ENCODE results near the gene C9orf57.

- TF ChIP-seq, protein P1, sequence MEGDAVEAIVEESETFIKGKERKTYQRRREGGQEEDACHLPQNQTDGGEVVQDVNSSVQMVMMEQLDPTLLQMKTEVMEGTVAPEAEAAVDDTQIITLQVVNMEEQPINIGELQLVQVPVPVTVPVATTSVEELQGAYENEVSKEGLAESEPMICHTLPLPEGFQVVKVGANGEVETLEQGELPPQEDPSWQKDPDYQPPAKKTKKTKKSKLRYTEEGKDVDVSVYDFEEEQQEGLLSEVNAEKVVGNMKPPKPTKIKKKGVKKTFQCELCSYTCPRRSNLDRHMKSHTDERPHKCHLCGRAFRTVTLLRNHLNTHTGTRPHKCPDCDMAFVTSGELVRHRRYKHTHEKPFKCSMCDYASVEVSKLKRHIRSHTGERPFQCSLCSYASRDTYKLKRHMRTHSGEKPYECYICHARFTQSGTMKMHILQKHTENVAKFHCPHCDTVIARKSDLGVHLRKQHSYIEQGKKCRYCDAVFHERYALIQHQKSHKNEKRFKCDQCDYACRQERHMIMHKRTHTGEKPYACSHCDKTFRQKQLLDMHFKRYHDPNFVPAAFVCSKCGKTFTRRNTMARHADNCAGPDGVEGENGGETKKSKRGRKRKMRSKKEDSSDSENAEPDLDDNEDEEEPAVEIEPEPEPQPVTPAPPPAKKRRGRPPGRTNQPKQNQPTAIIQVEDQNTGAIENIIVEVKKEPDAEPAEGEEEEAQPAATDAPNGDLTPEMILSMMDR (conservative IDR thresholded peaks at IDR 0.05) = no peak
- TF ChIP-seq ZFX (IDR thresholded peaks at IDR 0.05) = no peak
These were observed 36.8 kb downstream of the C9orf57 start for GRCh38 chr9:72023596-72023995.

All from C4-2B (cell line).